Spinal cord (tissue), 10 donors: ENCODE measurements around the gene PLEKHA1. TPM values are rescaled to one million over a fixed set of nuclear protein-coding genes. Genes with fewer than 3 reads are reported as not detected.

Source experiments
- DNase-seq, 6 donors: peaks; one replicate each; pipeline versions ENCODE4 v3.0.0 to v3.0.0-alpha.2; 2013 to 2015; ENCODE audit warnings: low spot score in 6 of 6, low read depth in 4 of 6
- H3K27ac ChIP-seq: one replicate; pipeline ENCODE4 v1.5.1; 2013; ENCODE audit warnings: low read depth, low read length, control low read depth
- H3K27me3 ChIP-seq: one replicate; pipeline ENCODE4 v1.6.1; 2013; ENCODE audit warnings: low read length; ENCODE audit not compliant: control insufficient read depth, insufficient read depth
- H3K36me3 ChIP-seq: one replicate; pipeline ENCODE4 v1.6.1; 2013; ENCODE audit warnings: low read length; ENCODE audit not compliant: control insufficient read depth, insufficient read depth
- H3K4me1 ChIP-seq: one replicate; pipeline ENCODE4 v1.6.1; 2013; ENCODE audit warnings: low read length; ENCODE audit not compliant: control insufficient read depth, insufficient read depth
- H3K4me3 ChIP-seq: one replicate; pipeline ENCODE4 v1.5.1; 2013; ENCODE audit warnings: low read depth, low read length, control low read depth
- H3K9me3 ChIP-seq: one replicate; pipeline ENCODE4 v1.6.1; 2013; ENCODE audit warnings: low read length; ENCODE audit not compliant: control insufficient read depth, insufficient read depth
- WGBS: methylation state at CpG from one replicate; pipeline ENCODE4 v1.1.5; 2013; ENCODE audit warnings: missing lambda C conversion rate; ENCODE audit not compliant: insufficient coverage; 5-methylcytosine and 5-hydroxymethylcytosine counted together
- polyA plus RNA-seq, 2 donors: library from polyadenylated mRNA; unstranded; fragments of 120-200 nt; gene quantifications; one replicate each; pipeline ENCODE4 v1.2.1, GENCODE V29; 2013; ENCODE audit not compliant: insufficient read length in 2 of 2
- total RNA-seq, 2 donors: library from RNA; depleted of rRNA in 1 of 2; stranded (reverse); fragments of 120-200 nt in 1 of 2; fragments of >200 nt in 1 of 2; gene quantifications; one replicate each; pipeline versions ENCODE4 v1.2.3 to v1.2.4, GENCODE V29; 2013 to 2014
- donor health status: healthy.

The PLEKHA1 gene
- total and polyA plus RNA-seq, 4 donors = 43.4 to 119 (median 107) TPM

GRCh38 chr10:122417667-122418066, 43.2 kb downstream of the PLEKHA1 start:
- Histone ChIP-seq H3K27ac (no peak overlapping the region), H3K4me3 (no peak overlapping the region), H3K36me3 (no peaks in the 10 kb centered on the region), H3K9me3 (no peaks in the 10 kb centered on the region), H3K27me3 (no peaks in the 10 kb centered on the region), H3K4me1 (no peaks in the 10 kb centered on the region)
- WGBS = 100% methylated on average over 1 of the region's 2 CpGs
- no peak for DNase-seq

GRCh38 chr10:122419016-122419415, 44.5 kb downstream of the PLEKHA1 start:
- H3K4me3 ChIP-seq = no peak overlapping the region
- no peak overlapping the region for H3K27ac ChIP-seq
- H3K36me3 ChIP-seq = no peaks in the 10 kb centered on the region
- no peaks in the 10 kb centered on the region for H3K4me1 ChIP-seq
- no peaks in the 10 kb centered on the region for H3K9me3 ChIP-seq
- no peak for DNase-seq
- 33% methylated on average over 1 of the region's 1 CpG for WGBS
- H3K27me3 ChIP-seq = no peaks in the 10 kb centered on the region

- Histone ChIP-seq H3K4me1 (no peaks in the 10 kb centered on the region), H3K9me3 (no peaks in the 10 kb centered on the region), H3K27ac (no peak overlapping the region), H3K36me3 (no peaks in the 10 kb centered on the region), H3K4me3 (no peak overlapping the region), H3K27me3 (no peaks in the 10 kb centered on the region)
- DNase-seq = peak in 2 of 6 donors; percentile 9 to 73
- no CpG with 5 or more reads among the region's 3 CpGs for WGBS
These were observed 45.5 kb downstream of the PLEKHA1 start for GRCh38 chr10:122419876-122420623.

GRCh38 chr10:122420624-122421007, 46.1 kb downstream of the PLEKHA1 start:
- no peak for DNase-seq
- no peak overlapping the region for H3K27ac ChIP-seq
- no peaks in the 10 kb centered on the region for H3K27me3 ChIP-seq
- 84% methylated on average over 2 of the region's 3 CpGs for WGBS
- no peaks in the 10 kb centered on the region for H3K4me1 ChIP-seq
- H3K4me3 ChIP-seq = no peak overlapping the region
- no peaks in the 10 kb centered on the region for H3K9me3 ChIP-seq
- H3K36me3 ChIP-seq = no peaks in the 10 kb centered on the region

- DNase-seq = no peak
- Histone ChIP-seq H3K4me3 (no peak overlapping the region), H3K4me1 (no peaks in the 10 kb centered on the region), H3K27me3 (no peaks in the 10 kb centered on the region), H3K36me3 (no peaks in the 10 kb centered on the region), H3K27ac (no peak overlapping the region), H3K9me3 (no peaks in the 10 kb centered on the region)
- WGBS = 100% methylated on average over 1 of the region's 3 CpGs
These were observed 46.6 kb downstream of the PLEKHA1 start for GRCh38 chr10:122421054-122421625.

GRCh38 chr10:122421742-122422141, 47.2 kb downstream of the PLEKHA1 start:
- Histone ChIP-seq H3K27me3 (no peaks in the 10 kb centered on the region), H3K9me3 (no peaks in the 10 kb centered on the region), H3K36me3 (no peaks in the 10 kb centered on the region), H3K4me1 (no peaks in the 10 kb centered on the region), H3K27ac (no peak overlapping the region), H3K4me3 (no peak overlapping the region)
- no peak for DNase-seq

- H3K27ac ChIP-seq = no peak overlapping the region
- no peaks in the 10 kb centered on the region for H3K9me3 ChIP-seq
- no peaks in the 10 kb centered on the region for H3K27me3 ChIP-seq
- no peaks in the 10 kb centered on the region for H3K36me3 ChIP-seq
- no peaks in the 10 kb centered on the region for H3K4me1 ChIP-seq
- H3K4me3 ChIP-seq = no peak overlapping the region
- WGBS = 94% methylated on average over 2 of the region's 5 CpGs
- DNase-seq = no peak
These were observed 47.9 kb downstream of the PLEKHA1 start for GRCh38 chr10:122422266-122422989.

- H3K36me3 ChIP-seq = no peaks in the 10 kb centered on the region
- H3K9me3 ChIP-seq = no peaks in the 10 kb centered on the region
- H3K4me3 ChIP-seq = no peak overlapping the region
- no peaks in the 10 kb centered on the region for H3K4me1 ChIP-seq
- no peak for DNase-seq
- H3K27me3 ChIP-seq = no peaks in the 10 kb centered on the region
- no CpG with 5 or more reads among the region's 2 CpGs for WGBS
- H3K27ac ChIP-seq = no peak overlapping the region
These were observed 49.6 kb downstream of the PLEKHA1 start for GRCh38 chr10:122424059-122424458.

- Histone ChIP-seq H3K9me3 (no peaks in the 10 kb centered on the region), H3K36me3 (peaks cover 7% of the 10 kb centered on the region), H3K27ac (no peak overlapping the region), H3K4me3 (no peak overlapping the region), H3K27me3 (no peaks in the 10 kb centered on the region), H3K4me1 (no peaks in the 10 kb centered on the region)
- DNase-seq = peak in 1 of 6 donors; percentile 13
- 80% methylated on average over 1 of the region's 6 CpGs for whole genome bisulfite sequencing
These were observed 52.3 kb downstream of the PLEKHA1 start for GRCh38 chr10:122426829-122427228.
